ENCODE measurements around the gene SYNE1.

SYNE1 gene

DNA sequence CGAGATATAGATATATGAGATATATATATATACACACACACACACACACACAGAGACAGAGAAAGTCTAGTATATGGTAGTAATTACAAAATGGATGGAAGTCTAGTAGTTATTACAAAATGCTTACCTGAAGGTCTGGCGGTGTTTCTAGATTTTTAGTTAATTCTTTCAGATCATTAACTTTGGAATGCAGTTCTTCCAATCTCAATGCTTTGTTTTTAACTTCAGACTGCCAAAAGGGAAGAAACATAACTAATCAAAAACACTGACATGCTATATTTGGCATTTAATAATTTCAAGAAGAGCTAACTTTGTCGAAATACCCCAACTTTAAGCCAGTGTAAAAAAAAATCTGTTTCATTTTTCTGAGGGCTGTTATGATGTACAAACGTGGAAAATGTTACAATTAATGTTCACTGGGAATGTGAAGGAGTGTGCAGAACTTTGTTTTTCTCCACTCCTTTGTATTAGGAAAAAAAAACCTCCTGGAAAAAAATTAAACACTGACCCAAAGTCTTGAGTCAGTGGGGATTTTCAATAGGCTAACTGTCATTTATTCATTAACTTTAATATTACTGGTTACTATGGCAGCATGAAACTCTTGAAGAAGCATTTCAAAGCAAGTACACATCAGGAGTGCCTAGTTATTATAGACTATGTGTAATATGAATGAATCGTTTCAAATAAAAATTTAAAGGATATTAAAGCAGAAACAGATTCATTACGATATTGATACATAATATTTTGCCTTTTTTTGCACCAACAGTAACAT is 232.9 kb downstream of the SYNE1 start:
- no peak for DNase-seq

DNA sequence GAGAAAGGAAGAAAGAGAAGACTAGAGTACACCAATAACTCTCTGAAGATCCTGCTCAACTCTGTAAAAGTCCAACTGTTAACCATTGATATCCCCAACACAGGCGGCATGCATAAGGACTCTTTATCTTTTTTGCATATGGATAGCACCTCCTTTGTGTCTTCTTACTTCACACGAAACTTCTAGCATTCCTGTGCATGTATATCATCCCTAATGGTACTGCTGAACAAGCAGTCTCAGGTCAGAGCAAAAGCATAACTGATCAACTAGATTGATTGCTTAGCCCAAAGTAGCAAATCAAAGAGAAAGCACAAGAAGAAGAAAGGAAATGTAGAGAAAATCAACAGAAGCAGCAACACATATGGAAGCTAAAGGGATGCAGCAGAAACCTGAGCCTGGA is 234.4 kb downstream of the SYNE1 start:
- no peak for DNase-seq

DNA sequence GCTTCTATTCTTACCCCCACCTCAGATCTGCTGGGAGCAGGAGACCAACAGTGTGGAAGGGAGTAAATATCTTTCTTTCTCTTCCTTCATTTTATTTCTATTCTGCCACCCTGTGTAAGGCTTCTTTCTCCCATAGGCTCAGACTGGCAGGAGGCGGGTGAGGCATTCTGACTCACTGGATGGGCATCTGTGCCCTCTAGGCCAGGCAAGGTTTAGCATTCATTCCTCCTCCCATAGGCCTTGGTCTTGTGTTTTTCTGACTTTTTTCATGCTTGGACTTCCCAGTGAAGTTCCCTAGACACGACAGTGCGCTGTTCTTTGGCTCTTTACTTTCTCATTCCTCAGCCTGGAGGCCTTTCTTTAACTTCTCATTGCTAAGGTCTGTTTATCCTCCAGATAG is 235.2 kb downstream of the SYNE1 start:
- DNase-seq, result no peak

DNA sequence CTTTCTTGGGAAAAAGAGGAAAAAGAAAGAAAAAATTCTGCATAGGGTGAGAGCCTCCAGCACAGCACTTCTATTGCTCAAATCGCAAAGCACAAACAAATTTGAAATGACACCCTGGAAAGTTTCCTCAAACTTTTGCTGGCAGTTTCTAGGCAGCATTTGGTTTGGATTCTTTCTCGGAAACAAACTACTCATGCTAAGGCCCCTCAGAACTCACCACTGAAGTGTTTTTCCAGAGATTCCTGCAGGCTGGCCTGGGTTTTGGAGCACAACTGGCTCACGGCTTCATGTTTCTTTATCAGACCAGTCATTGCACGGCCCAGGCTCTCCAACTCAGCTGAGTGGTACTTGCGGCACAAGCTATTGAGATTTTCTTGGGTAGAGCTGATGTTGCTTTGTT is 237.8 kb downstream of the SYNE1 start:
- DNase-seq, result no peak

DNA sequence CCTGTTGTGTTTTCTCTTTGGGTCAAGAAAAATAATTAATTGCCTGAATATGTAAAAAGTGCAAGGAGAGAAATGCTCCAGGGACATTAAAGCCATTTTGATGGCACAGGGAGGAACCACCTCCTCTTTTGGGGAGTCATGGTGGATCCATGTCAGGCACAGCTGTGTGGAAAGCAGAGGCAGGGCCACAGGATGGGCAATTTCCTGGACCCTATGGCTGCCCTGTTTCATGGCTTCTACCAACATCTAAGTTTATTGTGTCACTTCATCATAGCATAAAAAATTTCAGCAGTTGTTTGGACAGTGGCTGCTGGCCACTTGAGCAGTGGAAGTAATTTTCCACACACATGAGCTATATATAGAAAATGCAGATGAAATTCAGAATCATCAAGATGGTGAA is 238.2 kb downstream of the SYNE1 start:
- DNase-seq, result no peak

DNA sequence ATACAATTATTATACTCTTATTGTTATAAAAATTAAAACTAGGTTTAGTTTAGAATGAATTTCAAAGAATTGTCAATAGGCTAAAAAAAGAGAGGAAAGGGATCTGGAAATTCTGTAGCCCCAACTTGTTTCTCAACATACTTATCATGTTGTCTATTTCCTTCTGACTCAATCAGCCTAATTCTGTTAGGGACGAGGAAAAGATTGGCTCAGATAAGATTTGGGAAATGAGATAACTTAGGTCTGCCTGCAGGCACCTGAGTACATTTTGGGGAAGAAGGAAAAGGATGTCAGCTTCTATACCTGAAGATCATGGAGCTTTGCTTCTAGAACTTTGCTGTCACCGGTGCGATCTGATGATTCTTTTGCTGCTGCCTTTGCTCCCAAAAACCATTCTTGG is 238.8 kb downstream of the SYNE1 start:
- DNase-seq, result no peak

DNA sequence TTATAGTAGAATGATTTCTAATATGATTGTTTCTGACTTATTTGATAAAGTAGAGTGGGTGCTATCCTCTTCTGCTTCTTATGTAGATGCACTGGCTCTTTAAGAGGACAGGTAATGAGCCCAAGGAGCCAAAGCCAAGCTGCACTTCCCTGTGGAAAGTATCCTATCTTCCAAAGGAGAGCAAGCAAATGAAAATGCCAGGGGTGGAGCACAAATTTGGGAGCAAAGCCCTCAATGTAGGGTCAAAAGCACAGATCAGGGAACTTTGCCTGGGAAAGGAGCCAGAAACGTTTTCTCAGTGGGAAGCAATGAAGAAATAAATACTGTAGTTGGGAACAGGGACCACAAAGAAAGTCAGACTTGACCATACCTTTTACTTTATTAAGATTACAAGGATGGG is 242.9 kb downstream of the SYNE1 start:
- DNase-seq, result no peak

DNA sequence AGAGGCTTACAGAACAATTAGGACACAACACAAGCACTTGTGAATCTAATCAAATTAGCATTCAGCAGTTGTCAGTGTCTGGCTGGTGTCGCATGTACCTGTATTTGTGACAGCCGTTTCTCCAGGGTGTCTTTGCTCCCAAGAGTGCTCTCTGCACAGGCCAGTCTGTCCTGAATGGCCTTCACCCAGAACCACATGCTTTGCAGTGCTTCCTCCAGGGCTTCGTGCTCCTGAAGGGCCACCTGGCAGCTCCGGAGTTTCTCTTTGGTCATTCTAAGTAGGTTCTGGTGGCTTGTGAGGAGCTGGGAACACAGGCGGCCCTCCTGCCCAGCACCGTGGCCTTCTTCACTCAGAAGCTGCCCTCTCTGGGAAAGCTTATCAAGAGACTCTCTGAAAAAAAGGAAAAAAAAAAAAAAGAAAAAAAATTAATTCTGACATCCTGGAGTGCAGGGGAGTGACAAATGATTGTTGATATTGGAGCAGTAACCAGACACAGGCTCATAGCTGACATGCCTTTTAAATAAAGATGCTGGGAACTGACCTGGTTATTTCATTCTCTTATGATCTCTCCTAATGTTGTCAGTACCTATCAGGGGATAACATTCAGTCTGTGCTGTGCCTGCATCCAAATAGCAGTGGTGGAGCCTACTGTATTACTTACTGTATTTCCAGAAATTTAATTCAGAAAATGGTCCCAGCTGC is 245.8 kb downstream of the SYNE1 start:
- DNase-seq, result no peak

DNA sequence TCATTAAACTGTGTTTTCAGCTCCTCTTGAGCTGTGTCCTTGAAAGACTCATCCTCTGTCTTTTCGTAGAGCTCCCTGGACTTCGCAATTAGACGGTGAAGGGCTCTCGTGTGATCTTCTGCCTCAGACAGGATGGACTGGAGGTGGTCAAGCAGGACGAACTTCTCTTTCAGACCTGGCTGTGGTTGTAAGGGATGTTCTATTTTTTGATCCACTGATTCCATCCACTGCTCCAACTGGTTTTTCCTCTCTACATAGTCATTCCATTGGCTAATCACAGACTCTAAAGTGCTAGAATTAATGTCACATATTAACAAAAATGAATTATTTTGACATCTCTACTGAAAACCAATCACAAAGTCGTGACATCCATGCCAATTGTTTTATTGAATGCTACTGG is 250.1 kb downstream of the SYNE1 start:
- no peak for DNase-seq

DNA sequence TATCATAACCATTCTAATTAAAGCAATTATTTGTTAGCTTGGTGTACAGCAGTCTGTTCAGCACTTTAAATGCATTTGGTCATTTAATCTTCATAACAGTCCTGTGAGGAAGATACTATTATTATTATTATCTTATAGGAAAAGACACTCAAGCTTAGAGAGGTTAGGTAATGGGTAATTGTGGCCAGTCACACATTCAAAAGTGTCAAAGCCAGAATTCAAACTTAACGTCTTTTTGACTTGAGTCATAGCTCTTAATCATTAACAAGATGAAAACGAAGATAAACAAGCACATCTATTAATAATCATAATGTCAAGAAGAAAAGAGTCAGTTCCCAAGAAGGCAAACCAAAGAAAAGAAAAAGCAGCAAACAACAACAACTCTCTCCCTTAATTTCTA is 251.0 kb downstream of the SYNE1 start:
- DNase-seq, result no peak

DNA sequence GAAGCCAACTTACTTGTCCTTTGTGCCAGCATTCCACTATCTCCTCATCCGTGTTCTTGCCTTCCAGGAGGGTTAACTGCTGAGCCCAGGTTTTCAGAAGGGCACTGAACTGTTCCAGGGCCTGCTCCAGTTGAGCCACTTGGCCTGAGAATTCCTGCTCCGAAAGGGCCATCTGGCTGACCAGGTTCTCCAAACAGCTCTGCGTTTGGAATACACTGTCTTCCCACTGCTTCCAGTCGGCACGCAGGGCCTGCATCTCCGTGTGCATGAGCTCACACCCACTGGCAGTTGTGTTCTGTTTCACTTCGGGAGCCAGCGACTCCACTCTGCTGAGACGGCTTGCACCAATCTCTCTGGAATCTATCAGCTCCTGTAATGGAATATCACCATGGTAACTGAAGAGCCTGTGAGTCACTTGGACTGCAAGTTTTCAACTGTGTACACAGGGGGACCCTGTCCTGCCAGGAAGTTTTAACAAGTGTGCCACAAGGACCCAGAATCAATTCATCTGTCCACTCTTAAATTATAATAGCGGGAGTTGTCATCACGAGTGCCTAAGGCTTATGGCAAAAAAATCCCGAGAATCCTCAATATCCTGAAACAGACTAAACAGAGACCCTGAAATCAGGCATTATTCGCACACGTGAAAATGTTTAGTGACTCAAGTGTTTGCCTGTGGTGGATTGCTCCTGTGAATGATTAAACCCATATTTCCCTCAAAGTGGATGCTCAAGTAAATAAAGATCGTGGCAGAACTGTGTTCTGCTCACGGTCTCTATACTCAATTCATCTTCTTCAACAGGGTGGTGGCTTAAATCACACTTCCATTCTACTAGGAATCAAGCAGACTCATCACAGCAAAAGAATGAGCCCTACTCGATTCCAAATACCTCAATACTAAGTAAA is 255.9 kb downstream of the SYNE1 start:
- no peak for DNase-seq

DNA sequence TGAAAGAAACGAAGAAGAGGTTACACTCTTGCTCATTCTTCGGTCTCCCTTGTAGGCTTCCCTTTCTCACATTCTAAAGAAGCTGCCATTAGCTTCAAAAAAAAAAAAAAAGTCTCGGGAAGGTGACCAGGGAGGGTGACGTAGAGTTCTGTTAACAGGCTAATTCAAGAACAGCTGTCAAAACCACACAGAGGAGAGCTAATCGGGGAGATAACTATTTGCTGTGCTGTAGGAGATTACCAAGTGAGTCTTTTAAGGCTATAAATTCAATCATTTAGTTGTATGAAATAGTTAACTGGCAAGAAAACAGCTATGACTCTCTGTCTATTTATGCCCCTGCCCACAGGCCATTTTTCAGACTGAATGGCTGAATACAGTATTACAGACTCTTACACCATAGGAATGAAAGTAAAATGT is 256.8 kb downstream of the SYNE1 start:
- no peak for DNase-seq

DNA sequence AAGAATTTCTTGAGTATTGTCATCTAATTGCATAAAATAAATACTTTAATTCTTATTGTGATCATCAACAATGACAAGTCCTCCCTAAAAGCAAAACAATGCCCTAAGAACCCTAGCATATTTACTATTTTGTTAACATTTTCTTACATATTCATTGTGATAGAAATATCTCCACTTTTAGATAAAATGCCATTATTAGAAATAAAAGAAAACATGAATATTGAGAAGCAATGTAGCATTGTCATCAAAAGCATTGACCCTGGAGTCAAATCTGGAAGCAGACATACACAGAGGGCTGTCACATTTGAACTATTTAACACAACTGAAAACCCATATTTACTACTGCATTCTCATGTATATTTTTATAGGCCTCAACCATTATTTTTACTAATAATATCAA is 257.7 kb downstream of the SYNE1 start:
- DNase-seq, result no peak

DNA sequence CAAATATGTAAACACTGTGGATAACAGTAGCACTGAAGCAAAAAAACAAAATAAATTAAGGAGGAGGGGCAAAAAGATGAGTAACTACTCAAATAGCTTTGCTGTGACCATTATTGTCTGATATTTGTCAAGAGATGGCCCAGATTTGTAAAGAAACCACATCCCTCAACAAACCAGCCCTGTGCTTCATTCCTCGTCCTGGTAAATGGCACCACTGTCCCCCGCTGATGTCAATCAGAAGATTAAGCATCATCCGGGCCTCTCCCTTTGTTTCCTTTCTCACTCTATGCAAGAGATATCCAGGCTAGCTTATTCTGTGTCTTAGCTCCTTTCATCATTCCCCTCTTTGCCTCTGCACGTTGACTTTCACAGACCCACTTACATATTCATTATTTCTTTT is 259.0 kb downstream of the SYNE1 start:
- DNase-seq, result no peak

DNA sequence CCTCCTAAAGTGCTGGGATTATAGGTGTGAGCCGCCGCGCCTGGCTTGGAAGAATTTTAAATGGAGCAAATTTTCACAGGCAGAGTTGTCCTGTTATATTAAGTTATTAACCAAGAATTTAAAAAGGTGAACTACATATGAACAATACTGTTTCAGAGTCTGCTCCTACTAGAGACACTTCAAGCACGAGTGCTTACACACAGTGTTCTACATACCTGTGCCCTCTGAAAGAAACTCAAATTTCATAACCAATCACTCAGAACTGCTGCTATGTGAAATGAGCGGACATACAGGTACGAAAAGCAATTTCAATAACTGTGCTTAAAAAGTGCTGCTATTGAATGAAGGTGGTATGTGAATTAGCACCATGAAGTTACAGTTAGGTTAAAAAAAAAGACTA is 262.0 kb downstream of the SYNE1 start:
- DNase-seq, result no peak

DNA sequence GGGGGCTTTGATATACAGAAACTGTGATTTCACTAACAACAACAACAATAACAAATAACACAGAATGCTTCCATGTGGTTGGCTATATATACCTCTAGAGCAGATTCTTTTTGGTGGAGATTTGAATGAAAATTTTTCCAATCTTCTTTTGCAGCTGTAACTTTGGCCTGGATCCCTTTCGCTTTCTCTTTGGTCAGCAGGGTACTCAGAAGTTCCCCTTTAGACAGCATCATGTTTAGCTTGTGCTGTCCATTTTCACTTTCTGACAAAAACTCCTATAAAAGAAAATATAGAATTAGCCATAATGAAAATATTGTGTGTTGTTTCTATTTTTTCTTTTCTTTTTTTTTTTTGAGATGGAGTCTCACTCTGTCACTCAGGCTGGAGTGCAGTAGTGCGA is 264.2 kb downstream of the SYNE1 start:
- no peak for DNase-seq

DNA sequence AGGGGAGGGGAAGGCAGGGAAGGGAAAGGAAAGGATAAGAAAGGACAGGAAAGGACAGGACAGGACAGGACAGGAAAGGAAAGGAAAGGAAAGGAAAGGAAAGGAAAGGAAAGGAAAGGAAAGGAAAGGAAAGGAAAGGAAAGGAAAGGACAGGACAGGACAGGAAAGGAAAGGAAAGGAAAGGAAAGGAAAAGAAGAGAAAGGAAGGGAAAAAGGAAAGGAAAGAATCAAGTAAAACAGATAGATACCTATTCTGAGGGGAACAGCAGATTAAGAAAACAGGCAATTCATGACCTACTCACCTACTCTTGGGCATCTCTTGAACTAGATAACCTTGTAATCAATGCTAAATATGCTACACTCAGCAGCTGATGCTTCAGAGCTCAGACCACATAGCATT is 265.4 kb downstream of the SYNE1 start:
- no peak for DNase-seq

DNA sequence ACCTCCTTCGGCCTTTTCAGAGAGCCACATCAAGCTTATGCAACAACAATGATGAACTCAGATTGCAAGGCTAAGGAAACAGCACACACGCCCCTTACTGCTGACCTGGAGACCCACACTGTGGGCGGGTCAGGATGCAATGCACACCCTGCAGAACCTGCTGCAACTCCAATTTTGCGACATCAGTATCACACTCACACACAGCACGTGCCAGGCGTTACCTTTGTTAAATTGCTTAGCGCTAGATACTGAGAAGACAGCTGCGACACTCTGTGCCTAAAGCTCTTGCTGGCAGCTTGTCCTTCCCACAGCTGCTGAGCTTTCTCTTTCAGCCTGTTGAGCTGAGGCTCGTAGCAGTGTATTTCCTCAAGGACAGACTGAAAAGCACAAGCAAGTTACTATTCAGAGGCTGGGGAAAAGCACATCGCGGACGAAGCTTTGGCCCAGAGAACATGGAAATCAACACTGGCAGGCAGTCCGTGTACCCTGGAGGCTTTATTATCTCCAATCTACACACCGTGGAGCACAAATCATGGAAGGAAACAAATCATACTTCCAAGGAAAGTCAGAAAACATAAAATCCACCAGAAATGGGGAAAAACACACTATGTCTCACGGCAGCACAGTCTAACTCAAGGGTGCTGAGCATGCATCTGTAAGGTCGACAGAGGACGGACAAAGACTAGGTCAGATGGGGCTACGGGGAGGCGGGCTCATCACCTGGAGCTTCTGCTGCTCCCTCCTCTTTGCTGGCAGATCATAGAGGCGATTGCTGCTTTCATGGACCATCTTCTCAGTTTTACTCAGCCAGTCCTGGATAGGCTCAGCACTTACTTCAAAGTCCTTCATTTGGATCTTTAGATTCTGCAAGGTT is 268.2 kb downstream of the SYNE1 start:
- no peak for DNase-seq

DNA sequence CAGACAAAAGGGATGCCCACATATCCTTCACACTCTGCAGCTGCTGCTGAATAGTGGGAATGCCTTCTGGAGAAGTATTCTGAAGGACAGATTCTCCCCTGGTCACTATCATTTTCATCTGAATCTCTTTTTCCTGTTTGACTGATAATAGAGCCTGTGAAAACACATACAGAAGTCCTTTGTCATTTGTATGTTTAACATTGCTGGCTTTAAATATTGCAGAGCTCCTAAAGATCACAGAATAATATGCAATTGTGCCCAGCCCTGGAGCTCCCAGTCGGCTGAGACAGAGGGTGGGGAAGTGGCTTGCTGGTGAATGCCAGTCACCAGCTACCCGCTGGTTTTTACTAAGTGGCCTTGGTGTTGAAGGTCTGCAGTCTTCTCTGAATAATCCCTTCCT is 272.3 kb downstream of the SYNE1 start:
- DNase-seq, result no peak

DNA sequence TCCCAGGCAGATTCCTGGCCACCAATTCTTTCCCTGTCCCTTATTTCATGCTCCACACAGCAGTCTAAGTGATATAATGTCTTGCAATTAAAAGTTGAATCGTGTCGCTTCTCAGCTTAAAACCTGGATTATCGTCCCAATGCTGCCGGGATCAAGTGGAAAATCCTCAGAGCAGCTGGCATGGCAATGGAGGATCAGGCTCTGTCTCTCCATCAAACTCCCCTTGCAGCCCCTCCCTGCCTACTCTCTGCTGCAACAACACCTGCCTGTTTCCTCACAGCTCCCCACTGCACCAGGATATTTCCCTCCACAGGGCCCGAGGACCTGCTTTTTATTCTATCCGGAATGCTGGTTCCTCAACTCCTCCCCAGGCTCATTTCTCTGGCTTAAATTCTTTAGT is 277.1 kb downstream of the SYNE1 start:
- DNase-seq, result no peak

DNA sequence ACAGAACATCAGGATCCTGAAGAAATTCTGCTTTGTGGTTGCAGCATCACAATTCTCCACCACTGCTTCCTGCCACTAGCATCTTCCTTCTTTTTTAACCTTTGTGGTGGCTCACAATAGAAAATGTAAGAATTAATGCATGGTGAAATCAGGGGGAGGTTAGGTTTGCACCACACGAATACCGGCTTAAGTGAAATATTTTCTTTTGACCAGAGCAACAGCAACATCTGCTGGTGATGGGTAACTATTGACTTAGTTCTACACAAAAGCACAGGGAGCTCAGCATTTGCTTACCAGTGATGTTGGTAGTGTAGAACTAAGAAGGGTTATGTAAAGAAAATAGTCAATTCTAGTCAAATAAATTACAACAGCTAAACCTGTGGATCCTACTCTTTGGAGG is 280.5 kb downstream of the SYNE1 start:
- DNase-seq, result peak; percentile 13

DNA sequence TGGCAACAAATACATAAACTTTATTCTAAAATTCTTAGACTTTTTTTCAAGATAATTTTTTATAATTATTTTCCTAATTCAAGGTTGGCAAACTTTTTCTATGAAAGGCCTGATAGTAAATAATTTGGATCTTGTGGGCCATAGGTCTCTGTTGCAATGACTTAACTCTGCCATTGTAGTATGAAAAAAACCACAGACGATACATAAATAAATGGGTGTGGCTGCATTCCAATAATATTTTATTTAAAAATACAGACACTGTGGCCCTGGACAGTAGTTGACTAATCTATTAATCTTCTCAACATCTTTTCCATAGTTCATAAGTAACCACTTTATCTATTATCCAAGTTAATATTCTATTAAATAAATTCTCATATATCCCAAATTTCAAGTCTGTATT is 281.1 kb downstream of the SYNE1 start:
- no peak for DNase-seq

DNA sequence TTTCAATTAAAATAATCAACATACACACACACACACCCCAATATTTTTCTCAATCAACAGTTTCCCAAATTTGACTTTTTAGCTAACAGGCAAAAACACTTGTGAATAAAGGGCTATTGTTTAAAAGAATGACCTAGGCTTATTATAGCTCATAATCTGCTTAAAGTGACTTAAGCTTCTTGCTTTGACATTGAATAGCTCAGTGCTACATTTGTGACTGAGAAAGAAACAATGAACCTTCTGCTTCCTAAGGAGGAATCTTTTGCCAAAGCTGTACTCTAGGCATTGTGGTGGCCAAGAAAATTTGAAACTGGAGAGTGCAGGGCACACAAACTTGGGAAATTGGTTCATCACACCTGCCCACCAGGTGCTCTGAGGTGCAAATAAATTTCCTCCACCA is 282.0 kb downstream of the SYNE1 start:
- no peak for DNase-seq

Measured in NCI-H510A (cell line).